OCI-LY7 (cell line): ENCODE measurements around the gene TRANK1. TPM values are rescaled to one million over a fixed set of nuclear protein-coding genes. Genes with fewer than 3 reads are reported as not detected.

Experiments
- BruUV-seq: library from RNA; stranded (reverse); fragments of 400-500 nt; replicated peaks from 2 replicates; lab custom pipeline; 2021; lab: Mats Ljungman, UMichigan
- CTCF ChIA-PET: fragments of 300-600 bp; sonication (Branson Sonifier 250); formaldehyde crosslinking; loops from one replicate; lab custom pipeline; 2022; ENCODE audit warnings: antibody characterized with exemption; ENCODE audit not compliant: unreplicated experiment; lab: Charles Lee
- POLR2A ChIA-PET: fragments of 300-600 bp; sonication (Branson Sonifier 250); formaldehyde crosslinking; loops from one replicate; lab custom pipeline; 2022; ENCODE audit warnings: antibody characterized with exemption; lab: Charles Lee
- DNase-seq: peaks from one replicate; pipeline ENCODE4 v3.0.0-alpha.2; 2015; ENCODE audit warnings: low spot score
- H2AFZ ChIP-seq: fragments of 200-600 bp; sonication (generic), shearing (Covaris generic); 2 replicates; pipeline ENCODE4 v1.6.1; 2014; ENCODE audit warnings: mild to moderate bottlenecking, antibody characterized with exemption, low read length, moderate library complexity
- H3K27ac ChIP-seq: fragments of 200-600 bp; sonication (generic); 2 replicates; pipeline ENCODE4 v1.5.1; 2014; ENCODE audit warnings: mixed run types, low read depth, mild to moderate bottlenecking, moderate library complexity, low read length, inconsistent platforms; ENCODE audit not compliant: poor library complexity, severe bottlenecking
- H3K36me3 ChIP-seq: fragments of 200-600 bp; sonication (generic); 2 replicates; pipeline ENCODE4 v1.6.1; 2014; ENCODE audit warnings: mild to moderate bottlenecking, antibody characterized with exemption, low read length, moderate library complexity, mixed read lengths; ENCODE audit not compliant: insufficient read depth
- H3K4me1 ChIP-seq: fragments of 200-600 bp; sonication (generic); 2 replicates; pipeline ENCODE4 v1.5.1; 2014; ENCODE audit warnings: mild to moderate bottlenecking, low read length; ENCODE audit not compliant: insufficient read depth, poor library complexity, severe bottlenecking
- H3K4me2 ChIP-seq: fragments of 200-600 bp; sonication (generic); 2 replicates; pipeline ENCODE4 v1.6.1; 2014; ENCODE audit warnings: mild to moderate bottlenecking, low read length
- H3K4me3 ChIP-seq: fragments of 200-600 bp; sonication (generic); 2 replicates; pipeline ENCODE4 v1.5.1; 2014; ENCODE audit warnings: mild to moderate bottlenecking, low read depth, low read length; ENCODE audit not compliant: poor library complexity, severe bottlenecking
- H3K79me2 ChIP-seq: fragments of 200-600 bp; sonication (generic); 2 replicates; pipeline ENCODE4 v1.6.1; 2016; ENCODE audit warnings: low read depth, mild to moderate bottlenecking, low read length, moderate library complexity, mixed read lengths; ENCODE audit not compliant: insufficient read depth
- H3K9me2 ChIP-seq: fragments of 200-600 bp; sonication (generic); 2 replicates; pipeline ENCODE4 v1.6.1; 2016; ENCODE audit warnings: mild to moderate bottlenecking, low read length, mixed read lengths; ENCODE audit not compliant: insufficient read depth
- H3K9me3 ChIP-seq: fragments of 200-600 bp; sonication (generic); 2 replicates; pipeline ENCODE4 v1.6.1; 2014; ENCODE audit warnings: mild to moderate bottlenecking, mixed run types, low read length, mixed read lengths
- H4K20me1 ChIP-seq: fragments of 200-600 bp; sonication (generic); 2 replicates; pipeline ENCODE4 v1.6.1; 2014; ENCODE audit warnings: mild to moderate bottlenecking, antibody characterized with exemption, low read length, moderate library complexity, mixed read lengths; ENCODE audit not compliant: insufficient read depth
- EZH2phosphoT487 ChIP-seq: fragments of 200-600 bp; sonication (generic); IDR thresholded peaks from 2 replicates; pipeline ENCODE4 v1.6.1; 2018; ENCODE audit warnings: low read depth, borderline replicate concordance, mild to moderate bottlenecking, mixed run types, antibody characterized with exemption, low read length, moderate library complexity, mixed read lengths
- intact Hi-C: fragments of 100-400 bp; cut with micrococcal nuclease; formaldehyde crosslinking; loops from one replicate; pipeline ENCODE4 v1.10.0; 2022; ENCODE audit not compliant: unreplicated experiment
- total RNA-seq, 2 experiments: library from RNA; depleted of rRNA in 1 of 2; stranded (reverse); fragments of >200 nt in 1 of 2; shearing (Covaris generic) in 1 of 2; gene quantifications; 2 replicates each; pipeline ENCODE4 v1.2.3, GENCODE V29; 2014 to 2022
- TF ChIP-seq, protein P1 (sequence below): fragments of 200-600 bp; sonication (generic); conservative IDR thresholded peaks from 2 replicates; pipeline ENCODE4 v1.5.1; 2014; ENCODE audit warnings: mild to moderate bottlenecking, antibody characterized with exemption, low read length, moderate library complexity, mixed read lengths

Gene TRANK1
- total RNA-seq, 2 experiments from 2014 or later = 34.9 to 57.1 TPM

DNA sequence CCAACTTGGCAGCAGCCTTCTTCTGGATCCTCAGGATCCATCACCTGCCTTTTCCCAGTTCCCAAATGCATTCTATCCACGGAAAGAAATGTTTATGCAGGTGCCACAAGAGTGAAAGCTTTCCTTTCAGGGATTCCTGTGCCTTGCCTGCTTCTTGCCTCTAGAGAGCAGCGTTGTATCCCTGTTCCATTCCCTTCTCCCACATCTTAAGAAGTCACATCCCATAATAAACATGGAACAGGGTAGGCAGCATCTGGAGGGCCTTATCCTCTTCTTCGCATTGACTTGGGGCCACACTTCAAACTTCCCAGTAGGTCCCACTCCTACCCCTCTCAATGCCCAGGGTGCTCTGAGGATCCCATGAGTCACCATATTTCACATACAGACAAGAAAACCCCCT, 107.8 kb downstream of the TRANK1 start:
- Histone ChIP-seq H3K9me3 (peaks cover 6% of the 10 kb centered on the region; the same call in 1 of the 2 replicates), H3K36me3 (peaks cover 90% of the 10 kb centered on the region), H2AFZ (no peak overlapping the region), H3K4me3 (no peak overlapping the region), H3K27ac (no peak overlapping the region), H3K4me1 (no peaks in the 10 kb centered on the region), H3K4me2 (no peak overlapping the region), H4K20me1 (no peaks in the 10 kb centered on the region), H3K79me2 (no peaks in the 10 kb centered on the region), H3K9me2 (no peaks in the 10 kb centered on the region)
- intact Hi-C loops = no loop called here
- BruUV-seq = no TSS peak
- TF ChIP-seq, protein P1, sequence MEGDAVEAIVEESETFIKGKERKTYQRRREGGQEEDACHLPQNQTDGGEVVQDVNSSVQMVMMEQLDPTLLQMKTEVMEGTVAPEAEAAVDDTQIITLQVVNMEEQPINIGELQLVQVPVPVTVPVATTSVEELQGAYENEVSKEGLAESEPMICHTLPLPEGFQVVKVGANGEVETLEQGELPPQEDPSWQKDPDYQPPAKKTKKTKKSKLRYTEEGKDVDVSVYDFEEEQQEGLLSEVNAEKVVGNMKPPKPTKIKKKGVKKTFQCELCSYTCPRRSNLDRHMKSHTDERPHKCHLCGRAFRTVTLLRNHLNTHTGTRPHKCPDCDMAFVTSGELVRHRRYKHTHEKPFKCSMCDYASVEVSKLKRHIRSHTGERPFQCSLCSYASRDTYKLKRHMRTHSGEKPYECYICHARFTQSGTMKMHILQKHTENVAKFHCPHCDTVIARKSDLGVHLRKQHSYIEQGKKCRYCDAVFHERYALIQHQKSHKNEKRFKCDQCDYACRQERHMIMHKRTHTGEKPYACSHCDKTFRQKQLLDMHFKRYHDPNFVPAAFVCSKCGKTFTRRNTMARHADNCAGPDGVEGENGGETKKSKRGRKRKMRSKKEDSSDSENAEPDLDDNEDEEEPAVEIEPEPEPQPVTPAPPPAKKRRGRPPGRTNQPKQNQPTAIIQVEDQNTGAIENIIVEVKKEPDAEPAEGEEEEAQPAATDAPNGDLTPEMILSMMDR = peak; percentile 61
- TF ChIP-seq EZH2phosphoT487 = no peak
- CTCF ChIA-PET = no interaction called here
- DNase-seq = no peak
- POLR2A ChIA-PET = interaction anchor here (0.6 kb wide), 1 partner anchor 9 kb away, joined by 5 read pairs; no protein-coding TSS in a partner anchor

DNA sequence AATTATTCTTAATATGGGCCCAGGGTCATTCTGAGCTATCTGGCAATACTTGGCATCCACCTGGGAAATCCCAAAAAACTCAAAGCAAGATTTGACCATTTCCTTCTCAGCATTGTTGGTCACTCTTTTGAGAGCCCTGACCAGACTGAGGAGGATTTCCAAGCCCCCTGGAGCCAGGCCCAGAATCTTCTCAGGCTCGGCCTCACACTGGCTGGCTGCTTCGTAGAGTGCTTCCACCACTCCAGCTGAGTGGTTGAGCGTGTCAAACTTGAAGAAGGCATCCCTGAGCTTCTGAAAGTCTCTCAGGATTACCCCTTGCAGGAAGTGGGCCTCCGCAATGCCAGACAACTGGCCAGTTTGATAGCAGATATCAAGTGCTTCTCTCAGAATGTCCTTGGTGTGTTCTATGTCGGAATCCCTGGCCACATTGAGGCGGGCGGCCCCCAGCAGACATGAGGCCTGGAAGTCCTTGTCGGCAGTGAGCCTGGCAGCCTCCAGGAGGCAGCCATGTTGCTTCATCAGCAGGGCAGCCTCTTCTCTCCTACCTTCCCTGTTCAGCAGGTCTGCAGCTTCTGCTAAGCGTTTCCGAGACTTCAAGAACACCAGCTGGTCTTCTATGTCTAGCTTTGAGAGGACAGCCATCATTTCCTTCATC, 111.6 kb downstream of the TRANK1 start:
- Histone ChIP-seq H4K20me1 (no peaks in the 10 kb centered on the region), H3K4me3 (no peak overlapping the region), H3K27ac (no peak overlapping the region), H3K4me1 (no peaks in the 10 kb centered on the region), H3K4me2 (no peak overlapping the region), H3K79me2 (no peaks in the 10 kb centered on the region), H3K36me3 (peaks cover 81% of the 10 kb centered on the region), H2AFZ (no peak overlapping the region), H3K9me2 (no peaks in the 10 kb centered on the region), H3K9me3 (no peaks in the 10 kb centered on the region)
- CTCF ChIA-PET = no interaction called here
- TF ChIP-seq, protein P1 = no peak
- TF ChIP-seq EZH2phosphoT487 = no peak
- POLR2A ChIA-PET = interaction anchor here (1.0 kb wide), 1 partner anchor 126 kb away, joined by 8 read pairs; no protein-coding TSS in a partner anchor
- DNase-seq = no peak
- intact Hi-C loops = no loop called here
- no TSS peak for BruUV-seq

DNA sequence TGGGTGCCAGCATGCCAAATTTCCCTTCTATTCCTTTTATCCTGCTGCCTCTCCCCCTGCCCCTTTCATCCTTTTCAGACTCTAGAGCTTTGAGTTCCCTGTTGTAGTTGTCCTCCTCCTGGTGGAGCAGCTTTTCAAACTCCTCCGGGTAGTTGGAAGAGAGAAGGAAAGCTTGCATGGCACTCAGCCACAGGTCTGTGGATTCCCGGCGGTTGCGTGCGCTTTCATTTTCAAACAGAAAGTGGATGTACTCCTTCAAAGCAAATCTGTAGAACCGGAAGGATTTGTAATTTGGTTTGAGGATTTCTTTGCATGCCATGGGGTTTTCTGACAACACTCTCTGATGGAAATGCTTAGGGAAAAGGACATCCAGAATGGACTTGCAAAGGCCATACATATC, 112.4 kb downstream of the TRANK1 start:
- H3K9me3 ChIP-seq = no peaks in the 10 kb centered on the region
- H3K27ac ChIP-seq = no peak overlapping the region
- CTCF ChIA-PET = no interaction called here
- no peaks in the 10 kb centered on the region for H4K20me1 ChIP-seq
- H3K4me2 ChIP-seq = no peak overlapping the region
- DNase-seq = no peak
- no peak overlapping the region for H3K4me3 ChIP-seq
- H3K4me1 ChIP-seq = no peaks in the 10 kb centered on the region
- no peak for TF ChIP-seq EZH2phosphoT487
- TF ChIP-seq, protein P1 = no peak
- intact Hi-C loops = no loop called here
- POLR2A ChIA-PET = no interaction called here
- no peak overlapping the region for H2AFZ ChIP-seq
- no peaks in the 10 kb centered on the region for H3K79me2 ChIP-seq
- H3K36me3 ChIP-seq = peaks cover 82% of the 10 kb centered on the region
- no peaks in the 10 kb centered on the region for H3K9me2 ChIP-seq
- BruUV-seq = TSS peak; percentile 63
